Activated B cell treated with CpG ODN at 0.5 μM for 24 hours (primary cell): Measurements from ENCODE around the gene DIP2A. TPM values are rescaled to one million over a fixed set of nuclear protein-coding genes. Genes with fewer than 3 reads are reported as not detected.

Experiments
- ATAC-seq: fragments of 200-7000 bp; cut with Tn5 transposase; one replicate; pipeline ENCODE4 v1.10.0; 2021; ENCODE audit warnings: low read depth, mild to moderate bottlenecking, moderate library complexity
- CTCF ChIA-PET: fragments of 350-600 bp; sonication (Branson Sonifier 250); formaldehyde crosslinking; loops from one replicate; lab custom pipeline; 2021; ENCODE audit warnings: antibody characterized with exemption; lab: Charles Lee
- POLR2A ChIA-PET: fragments of 350-600 bp; sonication (Branson Sonifier 250); formaldehyde crosslinking; loops from one replicate; lab custom pipeline; 2021; ENCODE audit warnings: antibody characterized with exemption; lab: Charles Lee
- DNase-seq: peaks from one replicate; pipeline ENCODE4 v3.0.0; 2022
- H3K27ac Mint-ChIP-seq: one replicate; pipeline ENCODE4 v1.8.0; 2020; ENCODE audit warnings: mixed read lengths
- H3K27me3 Mint-ChIP-seq: one replicate; pipeline ENCODE4 v1.8.0; 2021; ENCODE audit warnings: mixed read lengths
- H3K36me3 Mint-ChIP-seq: one replicate; pipeline ENCODE4 v1.8.0; 2021; ENCODE audit warnings: low read depth, mixed read lengths
- H3K4me1 Mint-ChIP-seq: one replicate; pipeline ENCODE4 v1.8.0; 2021; ENCODE audit warnings: mixed read lengths
- H3K4me3 Mint-ChIP-seq: one replicate; pipeline ENCODE4 v1.8.0; 2020; ENCODE audit warnings: mild to moderate bottlenecking, mixed read lengths
- H3K9me3 Mint-ChIP-seq: one replicate; pipeline ENCODE4 v1.8.0; 2020; ENCODE audit warnings: mixed read lengths
- intact Hi-C: fragments of 100-400 bp; cut with micrococcal nuclease; formaldehyde crosslinking; loops from one replicate; pipeline ENCODE4 v1.15.1; 2024
- total RNA-seq: library from RNA; stranded (reverse); gene quantifications from 2 replicates; pipeline ENCODE4 v1.2.3, GENCODE V29; 2022
- TF ChIP-seq, protein P1 (sequence below): fragments of 200-600 bp; IDR thresholded peaks from one replicate; pipeline ENCODE4 v1.8.0; 2022; ENCODE audit warnings: antibody characterized with exemption, mild to moderate bottlenecking

The DIP2A gene
- total RNA-seq, 1 donor from 2014 or later: 32.1 TPM

DNA sequence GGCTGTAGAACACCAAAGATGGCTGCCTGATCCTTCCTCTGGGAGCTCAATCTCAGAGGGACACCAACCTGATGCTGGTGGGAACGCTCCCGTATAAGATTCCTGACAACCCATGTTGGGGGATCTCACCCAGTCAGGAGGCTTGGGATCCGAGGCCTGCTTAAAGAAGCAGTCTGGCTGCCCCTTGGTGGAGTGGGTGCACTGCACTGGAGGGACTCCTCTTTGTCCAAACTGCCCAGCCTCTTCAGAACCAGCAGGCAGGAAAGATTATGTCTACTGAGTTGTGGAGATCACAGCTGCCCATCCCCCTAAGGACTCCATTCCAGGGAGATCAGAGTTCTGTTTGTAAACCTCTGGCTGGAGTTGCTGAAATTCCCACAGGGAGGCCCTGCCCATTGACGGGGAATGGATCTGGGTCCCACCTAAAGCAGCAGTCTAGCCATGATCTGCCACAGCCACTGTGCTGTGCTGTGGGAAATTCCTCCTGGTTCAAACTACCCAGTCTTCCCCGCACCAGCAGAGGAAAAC is 123.2 kb downstream of the DIP2A start:
- Mint-ChIP-seq H3K27ac (no peak overlapping the region), H3K9me3 (peaks cover 37% of the 10 kb centered on the region), H3K4me1 (no peaks in the 10 kb centered on the region), H3K4me3 (no peak overlapping the region), H3K36me3 (peaks cover 23% of the 10 kb centered on the region), H3K27me3 (peaks cover 3% of the 10 kb centered on the region)
- ChIA-PET CTCF (no interaction called here), POLR2A (no interaction called here)
- TF ChIP-seq, protein P1, sequence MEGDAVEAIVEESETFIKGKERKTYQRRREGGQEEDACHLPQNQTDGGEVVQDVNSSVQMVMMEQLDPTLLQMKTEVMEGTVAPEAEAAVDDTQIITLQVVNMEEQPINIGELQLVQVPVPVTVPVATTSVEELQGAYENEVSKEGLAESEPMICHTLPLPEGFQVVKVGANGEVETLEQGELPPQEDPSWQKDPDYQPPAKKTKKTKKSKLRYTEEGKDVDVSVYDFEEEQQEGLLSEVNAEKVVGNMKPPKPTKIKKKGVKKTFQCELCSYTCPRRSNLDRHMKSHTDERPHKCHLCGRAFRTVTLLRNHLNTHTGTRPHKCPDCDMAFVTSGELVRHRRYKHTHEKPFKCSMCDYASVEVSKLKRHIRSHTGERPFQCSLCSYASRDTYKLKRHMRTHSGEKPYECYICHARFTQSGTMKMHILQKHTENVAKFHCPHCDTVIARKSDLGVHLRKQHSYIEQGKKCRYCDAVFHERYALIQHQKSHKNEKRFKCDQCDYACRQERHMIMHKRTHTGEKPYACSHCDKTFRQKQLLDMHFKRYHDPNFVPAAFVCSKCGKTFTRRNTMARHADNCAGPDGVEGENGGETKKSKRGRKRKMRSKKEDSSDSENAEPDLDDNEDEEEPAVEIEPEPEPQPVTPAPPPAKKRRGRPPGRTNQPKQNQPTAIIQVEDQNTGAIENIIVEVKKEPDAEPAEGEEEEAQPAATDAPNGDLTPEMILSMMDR: no peak
- ATAC-seq (no peak), DNase-seq (no peak)
- intact Hi-C loops: no loop called here

DNA sequence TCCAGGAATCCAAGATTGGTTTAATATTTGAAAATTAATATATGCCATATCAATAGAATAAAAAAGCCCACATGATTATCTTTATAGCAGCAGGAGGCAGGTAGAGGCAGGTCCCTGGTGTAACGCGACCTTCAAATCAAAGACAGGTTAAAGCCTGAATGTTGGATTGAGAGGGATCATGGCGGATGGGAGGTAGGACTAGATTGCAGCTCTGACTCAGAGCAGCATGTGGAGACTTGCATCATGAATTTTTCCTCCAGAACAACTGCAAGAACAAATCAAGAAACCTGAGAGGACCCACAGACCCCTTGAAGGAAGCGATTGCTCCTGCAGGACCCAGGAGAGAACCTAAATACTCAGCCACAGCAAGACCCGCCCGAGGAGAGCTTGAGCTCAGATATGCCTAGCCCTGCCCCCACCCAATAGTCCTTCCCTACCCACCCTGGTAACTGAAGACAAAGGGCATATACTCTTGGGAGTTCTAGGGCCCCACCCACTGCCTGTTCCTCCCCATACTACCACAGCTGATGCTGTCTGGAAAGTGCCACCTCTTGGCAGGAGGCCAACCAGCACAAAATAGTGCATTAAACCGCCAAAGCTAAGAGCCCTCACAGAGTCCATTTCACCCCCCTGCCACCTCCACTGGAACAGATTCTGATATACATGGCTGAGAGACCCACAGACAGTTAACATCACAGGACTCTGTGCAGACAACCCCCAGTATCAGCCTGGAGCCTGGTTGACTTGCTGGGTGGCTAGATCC is 126.7 kb downstream of the DIP2A start:
- ChIA-PET CTCF (no interaction called here), POLR2A (no interaction called here)
- peaks cover 48% of the 10 kb centered on the region for H3K9me3 Mint-ChIP-seq
- TF ChIP-seq, protein P1: no peak
- H3K36me3 Mint-ChIP-seq: peaks cover 6% of the 10 kb centered on the region
- no peak for ATAC-seq
- intact Hi-C loops: no loop called here
- H3K4me1 Mint-ChIP-seq: no peaks in the 10 kb centered on the region
- peaks cover 3% of the 10 kb centered on the region for H3K27me3 Mint-ChIP-seq
- H3K4me3 Mint-ChIP-seq: no peak overlapping the region
- no peak for DNase-seq
- no peak overlapping the region for H3K27ac Mint-ChIP-seq

DNA sequence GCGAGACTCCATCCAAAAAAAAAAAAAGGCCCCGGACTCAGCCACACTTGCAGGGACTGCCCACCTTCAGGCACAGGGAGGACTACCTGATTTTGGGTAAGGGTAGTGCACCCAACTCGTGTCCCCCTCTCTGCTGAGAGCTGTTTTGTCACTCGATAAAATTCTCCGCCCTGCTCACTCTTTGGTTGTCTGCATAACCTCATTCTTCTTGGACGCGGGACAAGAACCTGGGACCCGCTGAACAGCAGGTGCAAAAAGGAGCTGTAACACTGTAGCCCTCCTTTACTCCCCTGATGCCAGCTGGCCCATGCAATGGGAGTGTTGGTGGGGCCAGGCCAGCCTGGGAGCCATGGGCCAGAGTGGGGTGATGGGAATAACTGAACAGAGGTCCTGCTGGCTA is 135.6 kb downstream of the DIP2A start:
- Mint-ChIP-seq H3K27me3 (peaks cover 3% of the 10 kb centered on the region), H3K27ac (no peak overlapping the region), H3K4me1 (no peaks in the 10 kb centered on the region), H3K4me3 (no peak overlapping the region), H3K36me3 (no peaks in the 10 kb centered on the region), H3K9me3 (peaks cover 32% of the 10 kb centered on the region)
- CTCF ChIA-PET: no interaction called here
- TF ChIP-seq, protein P1: no peak
- intact Hi-C loops: no loop called here
- DNase-seq (no peak), ATAC-seq (no peak)
- POLR2A ChIA-PET: no interaction called here

DNA sequence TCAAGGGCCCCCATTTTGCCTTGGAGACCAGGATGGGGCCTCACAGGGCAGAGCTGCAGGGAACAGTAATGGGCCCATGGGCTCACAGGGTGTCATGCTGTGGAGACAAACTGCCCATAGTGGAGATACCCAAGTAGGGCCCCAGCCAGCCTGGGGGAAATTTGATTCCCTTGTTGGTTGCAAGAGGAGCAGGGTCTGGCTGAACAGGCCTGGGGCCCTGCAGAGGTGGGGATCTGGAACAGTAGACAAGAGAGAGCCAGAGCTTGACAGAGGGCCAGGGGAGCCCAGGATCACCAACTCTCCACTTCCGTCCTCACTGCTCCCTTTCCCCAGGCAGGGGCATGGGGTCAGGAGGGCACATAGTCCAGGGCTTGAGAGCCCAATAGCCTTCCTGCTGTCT is 137.5 kb downstream of the DIP2A start:
- intact Hi-C loops: no loop called here
- DNase-seq: no peak
- H3K27ac Mint-ChIP-seq: no peak overlapping the region
- POLR2A ChIA-PET: no interaction called here
- H3K27me3 Mint-ChIP-seq: peaks cover 3% of the 10 kb centered on the region
- ATAC-seq: no peak
- TF ChIP-seq, protein P1: no peak
- no peaks in the 10 kb centered on the region for H3K4me1 Mint-ChIP-seq
- no peak overlapping the region for H3K4me3 Mint-ChIP-seq
- peaks cover 15% of the 10 kb centered on the region for H3K9me3 Mint-ChIP-seq
- CTCF ChIA-PET: no interaction called here
- H3K36me3 Mint-ChIP-seq: no peaks in the 10 kb centered on the region

DNA sequence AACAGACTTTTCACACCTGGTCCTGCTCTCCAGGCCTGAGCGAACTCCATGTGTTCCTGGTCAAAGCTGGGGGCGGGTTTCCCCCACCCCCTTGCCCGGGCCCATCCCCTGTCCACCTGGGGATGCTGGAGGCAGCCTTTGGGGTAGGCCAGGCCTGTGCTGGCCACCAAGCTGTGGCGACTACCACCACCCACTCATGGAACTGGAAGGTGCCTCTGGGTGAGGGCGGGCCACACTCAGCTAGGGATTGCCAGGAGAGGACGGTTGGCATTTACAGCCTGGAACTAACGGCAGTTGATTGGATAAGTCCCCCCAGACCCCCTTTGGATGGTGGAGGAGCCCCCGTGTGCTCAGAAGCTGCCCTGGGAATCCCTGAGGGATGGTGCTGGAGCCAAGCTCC is 138.3 kb downstream of the DIP2A start:
- Mint-ChIP-seq H3K36me3 (no peaks in the 10 kb centered on the region), H3K27me3 (no peaks in the 10 kb centered on the region), H3K9me3 (peaks cover 8% of the 10 kb centered on the region), H3K4me1 (no peaks in the 10 kb centered on the region), H3K27ac (no peak overlapping the region), H3K4me3 (no peak overlapping the region)
- ATAC-seq (no peak), DNase-seq (no peak)
- intact Hi-C loops: no loop called here
- TF ChIP-seq, protein P1: no peak
- ChIA-PET POLR2A (no interaction called here), CTCF (no interaction called here)
